Smooth muscle cell of the brain vasculature (primary cell): Measurements from ENCODE around the gene KAZN.

Experiments
- DNase-seq: peaks from one replicate; pipeline ENCODE4 v3.0.0-alpha.2; 2012; ENCODE audit warnings: low read depth, low spot score

The KAZN gene

DNA sequence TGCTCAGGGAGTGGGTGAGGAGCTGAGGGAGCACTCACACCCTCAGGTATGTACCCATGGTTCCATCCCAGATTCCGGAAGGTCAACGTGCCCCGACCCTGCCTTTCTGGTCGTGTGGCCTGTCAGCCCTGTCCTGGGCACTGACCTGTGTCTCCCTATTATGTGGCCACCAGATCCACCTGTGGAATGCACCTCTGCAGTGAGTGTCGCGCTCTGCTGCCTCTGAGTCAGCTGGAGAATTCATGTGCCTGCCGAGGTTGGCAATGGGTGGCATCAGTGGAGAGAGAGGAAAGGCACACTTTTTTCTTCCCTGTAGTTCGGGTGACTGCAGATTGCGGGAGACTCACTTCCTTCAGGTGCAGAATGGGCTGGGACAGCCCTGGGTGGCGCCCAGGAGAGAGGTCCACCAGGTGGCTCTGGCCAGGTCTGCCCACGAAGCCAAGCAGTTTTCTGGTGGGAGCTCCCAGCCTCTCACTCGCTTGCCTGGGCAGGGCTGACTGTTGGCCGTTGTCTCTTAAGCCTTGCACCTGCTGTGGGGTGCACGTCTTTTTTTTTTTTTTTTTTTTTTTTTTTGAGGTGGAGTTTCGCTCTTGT lies 378.9 kb downstream of the KAZN start:
- no peak for DNase-seq

DNA sequence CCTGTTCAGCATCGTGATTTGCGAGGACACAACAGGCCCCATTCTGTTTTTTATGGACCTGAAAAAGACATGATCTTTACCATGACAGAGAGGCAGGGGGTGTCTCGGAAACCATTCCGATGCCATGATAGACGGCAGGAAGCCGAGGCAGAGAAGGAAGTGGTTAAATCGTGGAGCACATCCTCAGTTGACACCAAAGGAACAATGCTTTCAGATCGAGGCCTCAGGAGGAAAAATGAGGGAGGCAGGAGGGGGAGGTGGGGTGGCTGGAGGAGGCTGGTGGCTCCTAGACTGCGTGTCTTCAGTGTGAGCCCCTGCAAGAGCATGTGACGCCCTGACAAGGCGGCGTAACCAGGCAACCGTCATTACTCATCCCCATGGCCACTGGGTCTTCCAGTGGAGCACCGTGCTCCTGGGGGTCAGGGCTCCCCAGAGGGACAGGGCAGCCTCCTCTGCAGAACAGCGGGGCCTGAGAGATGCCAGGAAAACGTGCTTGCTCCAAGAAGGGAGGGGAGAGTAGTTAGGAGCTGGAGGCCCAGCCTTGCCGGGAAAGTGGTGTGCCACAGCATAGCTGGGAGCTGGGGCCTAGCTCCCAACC lies 382.2 kb downstream of the KAZN start:
- DNase-seq = peak; percentile 67

DNA sequence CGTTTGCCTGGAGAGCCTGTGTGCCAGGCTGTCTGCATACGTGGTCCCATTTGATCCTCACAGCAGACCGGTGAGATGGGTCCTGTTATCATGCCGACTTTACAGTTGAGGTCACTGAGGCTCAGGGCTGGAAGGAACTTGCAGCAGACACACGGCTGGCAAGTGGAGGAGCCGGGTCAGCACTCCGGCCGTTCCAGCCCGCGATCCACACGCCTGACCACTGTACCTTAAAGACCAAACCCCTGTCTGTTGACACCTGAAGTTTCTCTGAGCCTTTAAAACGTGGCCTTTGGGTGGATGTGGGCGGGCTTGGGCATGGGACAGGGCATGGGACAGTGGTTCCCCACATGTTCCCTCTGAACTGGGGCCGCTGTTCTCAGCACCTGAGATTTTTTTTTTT lies 383.5 kb downstream of the KAZN start:
- DNase-seq = no peak

DNA sequence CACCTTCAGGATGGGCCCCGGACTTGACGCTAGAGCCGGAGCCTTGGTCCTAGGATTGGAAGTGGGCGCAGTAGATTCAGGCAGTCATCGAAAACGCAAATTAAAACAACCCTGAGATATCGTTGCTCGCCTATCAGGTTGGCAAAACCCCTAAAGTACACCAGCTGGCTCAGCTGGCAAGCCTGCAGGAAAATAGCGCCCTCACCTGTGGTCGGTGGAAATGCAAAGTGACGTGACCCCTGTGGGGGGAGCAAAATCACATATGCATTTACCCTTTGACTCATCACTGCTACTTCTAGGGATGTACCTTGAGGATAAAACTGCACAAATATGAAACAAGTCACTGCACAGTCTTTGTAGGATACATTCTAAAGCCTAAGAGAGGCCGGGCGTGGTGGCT lies 384.8 kb downstream of the KAZN start:
- DNase-seq = no peak

DNA sequence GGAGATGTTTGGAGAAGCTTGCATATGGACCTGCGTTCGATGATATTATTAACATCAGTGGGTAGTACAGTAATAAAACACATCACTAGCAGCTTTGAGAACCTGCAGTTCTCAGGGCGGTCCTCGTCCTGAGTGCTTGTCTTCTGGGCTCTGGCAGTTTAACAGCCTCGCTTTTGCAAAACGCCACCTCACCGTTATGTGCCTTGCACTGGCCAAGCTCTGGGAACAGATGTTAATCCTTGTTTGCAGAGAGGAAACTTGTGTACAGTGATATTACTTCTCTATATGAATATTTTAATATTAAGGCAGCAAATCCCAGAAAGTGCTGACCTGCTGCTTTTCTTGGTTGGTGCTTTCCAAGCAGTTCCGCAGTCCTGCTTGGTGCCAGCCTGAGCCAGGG lies 387.7 kb downstream of the KAZN start:
- DNase-seq = no peak

DNA sequence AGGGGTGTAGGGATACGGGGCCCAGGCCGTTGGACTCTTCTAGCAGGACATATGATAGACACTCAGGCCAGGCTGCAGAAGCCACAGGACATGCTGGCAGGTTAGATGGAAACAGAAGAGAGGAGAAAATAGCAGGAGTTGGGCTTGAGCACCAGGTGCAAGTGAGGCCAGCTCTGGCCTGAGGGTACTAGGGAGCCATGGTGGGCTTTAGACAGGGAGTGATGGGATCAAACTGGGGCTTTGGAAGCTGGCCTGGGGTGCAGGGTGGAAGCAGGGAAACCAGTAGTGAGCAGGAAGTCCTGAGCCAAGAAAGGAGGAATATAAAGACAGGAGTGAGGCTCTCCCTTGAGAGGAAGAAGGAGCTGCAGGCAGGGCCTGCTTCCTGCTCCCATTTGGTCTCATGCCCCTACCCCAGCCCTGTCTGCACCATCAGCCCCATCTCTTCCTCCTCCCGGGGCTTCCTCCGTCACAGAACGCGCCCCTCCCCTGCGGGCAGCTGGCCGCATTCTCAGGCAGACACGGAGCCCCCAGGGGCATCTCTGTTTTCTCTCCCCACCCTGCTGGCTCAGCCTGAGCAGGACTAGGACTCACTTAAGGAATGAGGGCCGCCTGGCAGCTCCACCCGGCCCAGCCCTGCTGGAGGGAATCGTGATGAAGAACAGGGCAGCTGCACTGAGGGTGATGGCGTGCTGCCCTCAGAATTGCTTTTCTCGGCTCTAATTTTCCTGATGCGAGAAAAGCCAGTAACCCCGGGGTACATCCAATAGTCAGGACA lies 389.5 kb downstream of the KAZN start:
- DNase-seq = no peak

DNA sequence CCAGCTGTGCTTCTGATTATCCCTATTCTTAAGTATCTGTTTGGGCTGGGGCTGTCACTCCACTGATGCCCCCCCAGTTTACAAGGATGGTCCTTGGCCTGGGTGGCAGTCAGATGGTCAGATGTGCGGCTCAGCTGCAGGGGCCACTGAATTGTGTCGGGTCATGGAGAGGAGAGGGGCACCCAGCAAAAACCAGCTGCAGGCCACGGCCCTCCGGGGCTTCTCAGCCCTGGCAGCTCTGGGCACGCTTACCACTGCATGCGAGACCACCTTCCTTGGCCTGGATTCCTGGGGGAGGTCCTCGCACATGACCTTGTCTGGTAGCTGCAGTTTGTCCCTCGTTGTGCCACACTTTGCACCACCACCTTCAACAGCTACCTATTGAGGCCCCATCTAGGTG lies 390.2 kb downstream of the KAZN start:
- DNase-seq = no peak

DNA sequence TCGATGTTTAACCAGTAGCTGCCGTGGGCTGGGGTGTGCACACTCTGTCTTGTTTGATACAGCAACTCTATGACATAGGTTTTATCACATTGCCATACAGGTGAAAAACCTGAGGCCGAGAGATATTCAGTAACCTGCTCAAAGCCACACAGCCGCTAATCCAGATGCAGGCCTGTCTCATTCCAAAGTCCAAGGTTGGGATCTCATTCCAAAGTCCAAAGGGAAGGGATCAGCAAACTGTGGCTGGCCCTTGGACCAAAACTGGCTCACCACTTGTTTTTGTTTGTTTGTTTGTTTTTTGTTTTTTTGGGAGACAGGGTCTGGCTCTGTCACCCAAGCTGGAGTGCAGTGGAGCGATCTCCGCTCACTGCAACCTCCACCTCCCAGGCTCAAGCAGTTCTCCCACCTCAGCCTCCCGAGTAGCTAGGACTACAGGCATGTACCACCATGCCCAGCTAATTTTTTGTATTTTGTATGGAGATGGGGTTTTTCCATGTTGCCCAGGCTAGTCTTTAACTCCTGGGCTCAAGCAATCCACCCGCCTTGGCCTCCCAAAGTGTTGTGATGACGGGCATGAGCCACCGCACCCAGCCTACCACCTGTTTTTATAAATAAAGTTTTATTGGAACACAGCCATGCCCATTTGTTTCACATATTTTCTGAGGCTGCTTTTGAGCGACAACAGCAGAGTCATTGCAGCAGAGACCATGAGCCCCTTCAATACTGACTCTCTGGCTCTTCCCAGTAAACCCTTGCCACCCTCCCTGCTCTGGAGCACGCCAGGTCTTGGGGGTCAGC lies 391.6 kb downstream of the KAZN start:
- no peak for DNase-seq

DNA sequence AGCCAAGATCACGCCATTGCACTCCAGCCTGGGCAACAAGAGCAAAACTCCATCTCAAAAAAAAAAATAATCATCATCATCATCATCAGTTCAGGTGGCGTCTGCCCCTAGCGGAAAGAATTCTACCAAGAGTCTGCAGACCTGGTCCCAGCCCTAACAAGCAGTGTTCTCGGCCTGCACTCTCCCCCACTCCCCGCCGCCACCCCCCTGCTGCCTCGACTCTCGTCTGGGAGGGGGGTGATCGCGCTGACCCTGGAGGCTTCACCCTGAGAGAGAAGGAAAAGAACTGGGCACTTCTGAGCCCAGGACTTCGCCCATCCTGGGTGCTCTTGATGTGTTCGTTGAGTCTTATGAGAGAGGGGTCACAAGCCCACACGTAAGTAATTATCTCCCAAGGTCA lies 394.9 kb downstream of the KAZN start:
- no peak for DNase-seq

DNA sequence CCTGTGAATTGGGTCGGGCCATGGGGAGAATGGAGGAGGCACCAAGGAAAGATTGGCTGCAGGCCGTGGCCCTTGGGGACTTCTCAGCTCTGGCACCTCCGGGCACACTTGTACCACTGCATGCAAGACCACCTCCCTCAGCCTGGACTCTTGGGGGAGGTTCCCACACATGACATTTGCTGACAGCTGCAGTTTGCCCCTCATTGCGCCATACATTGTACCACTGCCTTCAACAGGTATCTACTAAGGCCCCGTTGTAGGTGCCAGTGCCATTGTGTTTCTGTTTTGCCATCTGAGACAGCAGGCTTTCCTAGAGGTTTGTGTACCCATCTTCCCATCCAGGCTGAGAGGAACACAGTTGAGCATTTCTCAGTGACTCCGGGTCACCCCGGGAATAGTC lies 395.7 kb downstream of the KAZN start:
- no peak for DNase-seq

DNA sequence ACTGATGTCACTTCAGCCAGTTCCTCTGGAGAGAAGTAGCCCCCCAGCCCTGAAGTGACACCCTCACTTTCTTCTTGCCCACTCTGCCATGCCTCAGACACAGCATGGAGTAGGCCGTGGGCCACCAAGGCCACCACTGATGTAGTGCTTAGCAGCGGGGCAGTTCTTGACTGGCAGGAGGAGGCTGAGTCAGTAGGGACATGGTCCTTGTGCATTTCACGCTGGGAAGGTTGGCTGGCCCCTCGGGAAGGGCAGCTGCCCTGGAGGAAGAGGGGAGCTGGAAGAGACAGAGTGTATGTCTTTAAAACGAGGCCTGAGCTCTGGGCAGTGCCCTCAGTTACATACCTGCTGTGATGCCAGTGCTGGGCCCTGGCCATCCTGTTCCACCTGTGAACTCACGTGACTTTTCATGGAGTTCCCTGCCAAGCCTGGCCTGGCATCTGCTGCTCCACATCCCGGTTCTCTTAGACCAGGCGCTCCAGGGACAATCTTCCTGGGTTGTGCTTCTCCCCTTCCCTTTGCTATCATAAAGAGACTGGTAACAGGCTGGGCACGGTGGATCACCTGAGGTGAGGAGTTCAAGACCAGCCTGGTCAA lies 396.5 kb downstream of the KAZN start:
- DNase-seq = no peak

DNA sequence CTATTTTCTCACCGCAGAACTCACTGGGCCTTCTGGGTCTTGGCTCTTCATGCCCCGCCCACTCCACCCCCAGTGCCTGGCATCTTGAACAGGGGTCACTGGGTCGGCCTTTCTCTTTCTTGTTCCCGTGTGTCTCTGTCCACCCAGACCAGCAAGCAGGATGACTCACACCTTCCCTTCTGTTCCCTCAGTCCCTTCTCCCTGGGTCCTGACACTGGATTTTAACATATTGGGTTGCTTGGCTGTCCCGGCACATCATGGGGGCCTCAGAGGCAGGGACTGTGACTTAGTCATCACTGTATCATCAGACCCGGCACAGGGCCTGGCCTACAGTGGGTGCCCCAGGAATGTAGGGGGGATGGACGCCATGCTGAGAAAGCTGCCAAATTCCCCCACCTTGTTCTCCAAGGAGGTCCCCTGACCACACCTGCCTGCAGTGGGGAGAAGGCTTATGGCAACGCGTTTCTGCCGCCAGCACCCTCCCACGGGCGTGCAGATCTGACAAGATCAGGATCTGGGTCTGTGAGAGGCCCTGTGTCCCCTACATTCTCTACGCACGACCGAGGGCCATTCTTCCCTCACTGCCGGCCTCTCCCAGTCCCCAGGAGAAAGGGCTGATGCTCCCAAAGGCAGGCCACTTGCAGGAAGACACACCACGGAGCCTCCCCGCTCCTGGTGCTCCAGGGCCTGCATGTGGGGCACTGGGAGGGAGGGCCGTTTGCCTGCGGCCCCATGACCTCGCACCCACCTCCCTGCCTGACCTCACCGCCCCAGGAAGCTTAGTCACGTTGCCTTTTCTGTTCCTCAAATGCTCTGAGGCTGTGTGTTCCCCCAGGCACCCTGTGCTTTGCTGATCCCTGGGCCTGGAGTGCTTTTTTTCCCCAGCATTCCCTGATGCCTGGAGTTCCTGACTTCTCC lies 397.9 kb downstream of the KAZN start:
- DNase-seq = no peak

DNA sequence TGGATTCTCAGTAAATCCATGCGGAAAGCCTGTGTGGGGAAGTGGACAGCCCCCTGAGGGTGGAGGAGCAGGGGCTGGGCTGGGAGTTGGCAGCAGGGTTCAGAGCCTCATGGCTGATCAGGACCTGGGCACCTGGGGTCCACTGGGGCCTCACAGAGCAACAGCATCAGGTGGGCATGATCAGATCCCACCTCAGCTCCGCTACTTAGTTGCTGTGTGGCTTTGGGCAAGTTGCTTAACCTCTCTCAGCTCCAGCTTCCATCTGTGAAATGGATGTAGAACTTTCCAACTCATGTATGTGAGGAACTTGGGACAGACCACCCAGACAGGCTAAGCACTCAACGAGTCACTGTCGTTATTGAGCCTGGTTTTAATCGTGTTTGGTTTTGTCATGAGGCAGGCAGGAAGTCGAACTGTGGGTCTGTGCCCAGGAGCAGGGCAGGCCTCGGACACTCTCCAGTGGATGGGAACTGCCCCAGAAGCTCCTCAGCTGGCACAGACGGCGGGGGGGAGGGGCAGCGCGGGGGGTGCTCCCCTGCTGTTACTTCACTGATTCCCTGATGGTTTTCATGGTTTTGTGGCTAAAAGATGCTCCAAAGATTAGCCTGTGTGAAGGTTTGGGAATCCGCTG lies 399.3 kb downstream of the KAZN start:
- no peak for DNase-seq

DNA sequence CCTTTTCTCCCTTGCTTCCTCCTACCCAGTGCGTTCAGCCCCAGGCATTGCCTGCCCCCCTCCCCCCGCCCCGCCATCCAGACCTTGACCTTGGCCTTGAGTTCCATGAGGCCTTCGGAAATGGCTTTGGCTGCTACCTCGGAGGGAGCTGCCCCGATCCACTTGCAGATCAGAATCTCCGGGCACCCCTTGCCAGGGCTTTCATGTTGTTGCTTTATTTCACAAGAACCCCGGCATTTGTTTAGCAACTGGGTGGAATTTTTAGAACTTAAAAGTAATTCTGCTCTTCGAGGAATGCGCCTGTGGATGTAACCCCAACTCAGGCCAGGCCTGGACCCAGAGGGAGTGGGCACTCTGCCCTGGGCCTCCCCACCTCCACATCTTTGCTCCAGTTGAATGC lies 401.0 kb downstream of the KAZN start:
- no peak for DNase-seq

DNA sequence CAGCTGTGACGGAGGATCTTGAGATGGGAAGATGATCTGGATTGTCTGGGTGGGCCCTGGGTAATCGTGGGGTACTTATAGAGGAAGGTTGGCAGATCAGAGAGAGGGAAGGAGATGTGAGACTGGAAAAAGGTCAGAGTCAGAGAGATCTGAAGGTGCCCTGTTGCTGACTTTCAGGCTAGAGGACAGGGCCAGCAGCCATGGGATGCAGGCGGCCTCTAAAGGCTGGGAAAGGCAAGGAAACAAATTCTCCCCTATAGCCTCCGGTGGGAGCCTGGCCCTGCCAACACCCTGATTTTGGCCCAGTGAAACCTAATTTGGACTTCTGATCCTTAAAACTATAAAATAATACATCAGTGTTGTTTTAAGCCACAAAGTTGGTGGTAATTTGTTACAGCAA lies 401.5 kb downstream of the KAZN start:
- no peak for DNase-seq

DNA sequence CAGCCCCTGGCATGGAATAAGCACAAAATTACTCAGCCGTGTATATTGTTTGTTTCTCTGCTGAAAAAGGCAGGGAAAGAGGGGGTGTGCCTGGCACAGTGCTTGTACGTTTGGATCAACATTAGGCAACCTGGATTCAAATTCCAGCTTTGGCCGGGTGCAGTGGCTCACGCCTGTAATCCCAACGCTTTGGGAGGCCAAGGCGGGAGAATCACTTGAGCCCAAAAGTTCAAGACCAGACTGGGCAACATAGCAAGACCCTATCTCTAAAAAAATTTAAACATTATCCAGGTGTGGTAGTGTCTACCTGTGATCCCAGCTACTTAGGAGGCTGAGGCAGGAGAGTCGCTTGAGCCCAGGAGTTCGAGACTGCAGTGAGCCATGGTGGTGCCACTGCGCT lies 402.2 kb downstream of the KAZN start:
- DNase-seq = no peak

DNA sequence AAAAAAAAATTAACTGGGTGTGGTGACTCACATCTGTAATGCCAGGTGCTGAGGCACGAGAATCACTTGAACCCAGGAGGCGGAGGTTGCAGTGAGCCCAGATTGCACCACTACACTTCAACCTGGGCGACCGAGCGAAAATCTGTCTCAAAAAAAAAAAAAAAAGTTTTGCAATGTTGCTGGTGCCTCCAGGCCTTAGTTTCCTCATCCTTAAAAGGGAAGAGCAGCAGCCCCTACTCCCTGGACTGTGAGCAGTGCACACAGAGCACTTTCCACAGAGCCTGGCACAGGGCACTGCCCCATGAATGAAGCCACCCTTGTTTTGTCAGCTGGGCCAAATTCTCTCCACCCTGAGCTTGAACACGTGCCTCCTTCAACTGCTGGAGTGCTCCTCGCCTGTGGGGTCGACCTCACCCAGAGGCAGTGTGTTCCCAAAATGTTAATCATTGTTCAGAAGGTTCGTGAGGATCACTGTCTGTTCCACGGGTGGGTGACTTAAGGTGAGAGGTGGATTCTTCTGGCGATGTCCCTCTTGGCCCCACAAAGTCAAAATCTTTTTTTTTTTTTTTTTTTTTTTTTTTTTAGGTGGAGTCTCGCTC lies 402.9 kb downstream of the KAZN start:
- DNase-seq = no peak

DNA sequence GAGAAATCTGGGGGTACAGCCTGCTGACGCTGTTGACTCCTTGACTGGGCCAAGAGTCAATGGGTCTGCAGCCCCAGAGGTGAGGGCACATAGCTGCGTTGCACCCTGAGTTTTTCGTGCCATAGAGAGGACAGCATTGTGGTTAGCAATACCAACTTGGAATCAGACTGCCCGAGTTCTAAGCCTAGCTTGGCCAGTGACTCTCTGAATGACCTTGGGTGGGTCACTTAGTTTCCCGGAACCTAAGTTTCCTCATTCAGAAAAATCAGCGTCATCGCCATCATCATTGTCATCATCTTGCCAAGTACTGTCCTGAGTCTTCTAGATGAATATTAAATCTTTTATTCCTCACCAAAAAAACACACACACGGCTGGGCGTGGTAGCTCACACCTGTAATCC lies 403.8 kb downstream of the KAZN start:
- DNase-seq = no peak

DNA sequence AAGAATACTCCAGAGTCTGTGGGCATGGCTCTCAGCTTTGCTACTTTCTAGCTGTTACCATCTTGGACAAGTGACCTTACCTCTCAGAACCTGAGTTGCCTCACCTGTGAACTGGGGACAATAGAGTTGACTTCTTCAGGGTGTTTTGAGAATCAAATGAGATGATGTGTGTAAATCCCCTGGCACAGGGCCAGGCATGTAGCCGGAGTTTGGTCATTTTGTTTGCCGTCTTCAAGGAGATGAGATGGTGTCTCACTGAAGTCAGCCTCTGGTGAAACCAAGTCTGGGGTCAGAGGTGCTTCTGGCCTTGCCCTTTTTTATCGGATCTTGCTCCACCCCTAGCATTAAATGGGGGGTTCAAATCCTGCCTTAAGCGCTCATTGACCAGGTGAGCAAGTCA lies 405.9 kb downstream of the KAZN start:
- DNase-seq = no peak

DNA sequence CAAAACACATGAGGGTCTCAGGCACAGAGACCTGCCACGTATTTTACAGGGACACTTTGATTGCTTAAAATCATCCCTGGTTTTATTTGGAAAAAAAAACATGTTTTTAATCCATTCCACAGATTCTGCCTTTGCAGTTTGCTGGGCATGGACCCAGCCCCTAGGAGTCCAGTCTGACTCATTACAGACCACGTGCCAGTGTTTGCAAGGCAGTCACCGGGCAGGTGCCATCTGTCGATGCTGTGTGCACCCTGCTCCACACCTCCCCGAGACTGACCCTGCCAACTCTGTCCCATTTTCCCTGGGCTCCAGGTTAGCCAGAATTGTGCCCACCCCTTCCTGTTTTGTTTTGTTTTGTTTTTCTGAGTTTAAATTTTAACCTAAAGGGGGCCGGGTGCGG lies 406.6 kb downstream of the KAZN start:
- DNase-seq = no peak
